ENCODE results near the gene ADGRD1. TPM values are rescaled to one million over a fixed set of nuclear protein-coding genes. Genes with fewer than 3 reads are reported as not detected.
A peak's percentile ranks its signal among the peaks of the same experiment; 100 is the strongest.

Gene ADGRD1
- polyA plus RNA-seq, 6 donors from 2014 or later, result 0.26 to 6.6 (median 1.9) TPM

DNA sequence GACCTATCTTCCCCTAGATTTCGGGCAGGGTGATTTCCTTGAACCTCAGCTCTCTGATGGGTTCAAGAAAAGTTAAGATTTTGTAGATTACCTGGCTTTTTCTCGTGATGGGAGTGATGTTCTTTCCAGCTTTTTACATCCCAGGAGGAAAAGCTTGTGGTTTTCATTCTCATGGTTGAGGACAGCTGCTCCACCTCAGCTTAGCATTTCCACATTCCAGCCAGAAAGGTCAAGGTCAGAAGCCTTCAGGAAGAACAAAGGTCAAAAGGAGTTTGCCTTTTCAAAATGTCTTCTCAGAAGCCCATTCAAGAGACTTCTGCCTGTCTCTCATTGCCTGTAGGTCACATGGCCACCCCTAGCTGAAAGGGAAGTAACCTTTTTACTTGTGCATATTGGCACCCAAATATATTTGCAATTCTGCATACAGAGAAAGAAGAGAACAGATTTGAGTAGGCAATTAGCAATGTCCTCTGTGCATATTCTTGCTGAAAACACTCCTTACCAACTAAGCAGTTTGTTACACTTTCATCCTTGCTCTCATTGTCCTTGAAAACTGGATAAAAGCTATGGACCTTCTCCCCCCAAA lies 6.6 kb upstream of the ADGRD1 start:
- H3K36me3 Mint-ChIP-seq, result peaks cover 6 to 27% of the 10 kb centered on the region in 2 donors
- H3K4me1 Mint-ChIP-seq, result peaks cover 0 to 1% (median 0%) of the 10 kb centered on the region in 3 donors
- DNase-seq (no peak), ATAC-seq (ENCODE audit: low read depth in 2 of 2) (no peak)
- H3K9me3 Mint-ChIP-seq, result peaks cover 18 to 36% (median 29%) of the 10 kb centered on the region in 7 donors
- H3K4me3 Mint-ChIP-seq, result no peak overlapping the region
- H3K27me3 Mint-ChIP-seq, result peaks cover 8 to 43% (median 12%) of the 10 kb centered on the region in 3 donors
- H3K27ac Mint-ChIP-seq, result peak overlapping the region in 3 of 6 donors; percentile 9 to 69 (median 16)

DNA sequence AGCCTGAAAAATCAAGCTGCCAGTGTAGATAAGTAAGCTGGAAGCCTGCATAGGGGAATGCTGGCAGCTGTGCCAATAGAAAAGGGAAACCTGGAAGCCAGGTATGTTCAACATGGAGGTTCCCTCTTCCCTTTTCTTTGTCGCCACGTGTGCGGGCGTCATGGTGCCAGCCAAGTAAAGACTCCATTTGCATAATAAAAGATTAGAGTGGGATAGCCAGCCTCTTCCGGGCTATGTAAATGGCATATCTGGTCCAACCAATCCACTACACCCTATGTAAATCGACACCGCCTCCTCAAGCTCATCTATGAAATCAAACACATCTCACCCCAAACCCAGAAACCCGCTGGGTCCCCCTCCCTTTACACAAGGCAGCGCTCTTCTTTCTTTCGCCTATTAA lies 5.6 kb upstream of the ADGRD1 start:
- Mint-ChIP-seq H3K9me3 (peaks cover 18 to 35% (median 29%) of the 10 kb centered on the region in 7 donors), H3K27me3 (peaks cover 8 to 43% (median 15%) of the 10 kb centered on the region in 3 donors), H3K36me3 (peaks cover 6 to 27% of the 10 kb centered on the region in 2 donors), H3K4me1 (peaks cover 0 to 5% (median 4%) of the 10 kb centered on the region in 3 donors), H3K4me3 (no peak overlapping the region), H3K27ac (no peak overlapping the region)
- ATAC-seq (ENCODE audit: low read depth in 2 of 2), result no peak
- DNase-seq, result no peak

DNA sequence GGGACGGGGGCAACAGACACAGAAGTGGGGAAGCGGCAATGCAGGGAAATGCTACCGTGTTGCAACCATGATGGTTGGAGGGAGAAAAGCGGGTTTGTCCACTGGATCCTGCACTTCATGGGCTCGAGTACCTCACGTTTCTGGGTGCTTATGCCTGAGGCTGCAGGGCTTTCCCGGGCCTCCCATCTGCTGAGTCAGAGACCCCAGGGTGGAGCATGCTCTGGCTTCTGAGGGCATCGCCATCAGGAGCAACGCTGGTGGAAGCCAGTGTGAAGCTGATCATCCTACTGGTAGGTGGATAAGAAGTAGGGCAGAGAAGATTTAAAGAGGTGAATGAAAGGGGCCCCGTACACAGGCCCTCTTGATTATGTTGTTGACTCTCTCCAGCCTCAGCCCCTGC lies 5.0 kb upstream of the ADGRD1 start:
- Mint-ChIP-seq H3K27me3 (peaks cover 8 to 48% (median 19%) of the 10 kb centered on the region in 3 donors), H3K27ac (no peak overlapping the region), H3K36me3 (peaks cover 6 to 26% of the 10 kb centered on the region in 2 donors), H3K4me1 (peaks cover 3 to 12% (median 8%) of the 10 kb centered on the region in 3 donors), H3K4me3 (no peak overlapping the region), H3K9me3 (peaks cover 17 to 33% (median 26%) of the 10 kb centered on the region in 7 donors)
- no peak for ATAC-seq (ENCODE audit: low read depth in 2 of 2)
- DNase-seq, result no peak

DNA sequence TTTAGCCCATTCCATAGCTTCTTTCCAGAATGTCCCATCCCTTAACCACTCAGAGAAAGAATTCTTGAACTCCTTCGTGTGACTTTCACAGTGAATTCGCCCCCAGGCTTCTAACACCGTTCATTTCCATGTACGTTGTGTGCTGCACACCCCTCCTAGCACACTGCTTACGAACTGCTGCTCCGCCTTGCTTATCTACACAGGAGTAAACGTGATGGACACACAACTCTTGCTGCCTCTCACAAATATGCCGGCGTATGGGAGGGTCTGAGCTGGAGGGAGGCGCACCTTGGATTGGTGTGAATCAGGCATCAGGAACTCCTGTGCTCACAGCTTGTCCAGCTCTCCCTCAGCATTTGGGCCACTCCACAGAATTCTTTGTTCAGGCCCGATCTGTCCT lies 3.9 kb upstream of the ADGRD1 start:
- peak overlapping the region in 1 of 8 donors; percentile 73 for H3K4me3 Mint-ChIP-seq
- H3K36me3 Mint-ChIP-seq, result peaks cover 0 to 15% of the 10 kb centered on the region in 2 donors
- no peak for DNase-seq
- no peak for ATAC-seq (ENCODE audit: low read depth in 2 of 2)
- peak overlapping the region in 1 of 6 donors; percentile 62 for H3K27ac Mint-ChIP-seq
- peaks cover 11 to 23% (median 16%) of the 10 kb centered on the region in 7 donors for H3K9me3 Mint-ChIP-seq
- peaks cover 6 to 22% (median 15%) of the 10 kb centered on the region in 3 donors for H3K4me1 Mint-ChIP-seq
- H3K27me3 Mint-ChIP-seq, result peaks cover 11 to 45% (median 24%) of the 10 kb centered on the region in 3 donors

DNA sequence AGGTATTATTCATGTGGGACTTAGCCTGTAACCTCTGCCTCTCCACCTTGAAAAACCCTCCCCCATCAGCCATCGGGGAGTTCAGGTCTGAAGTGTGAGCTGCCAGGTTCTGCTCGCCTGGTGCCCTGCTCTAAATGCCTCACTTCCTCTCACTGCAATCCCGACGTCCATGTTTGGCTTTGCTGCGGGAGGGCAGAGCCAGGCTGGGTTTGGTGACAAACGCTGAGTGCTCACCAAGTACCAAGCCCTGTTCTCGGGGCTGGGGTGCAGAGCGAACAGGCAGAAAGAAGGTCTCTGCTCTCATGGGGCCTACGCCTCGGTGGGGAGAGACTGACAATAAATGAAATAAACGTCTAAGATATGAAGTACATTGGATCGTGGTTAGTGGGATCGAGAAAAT lies 2.1 kb upstream of the ADGRD1 start:
- H3K36me3 Mint-ChIP-seq, result no peaks in the 10 kb centered on the region
- peaks cover 6 to 28% (median 17%) of the 10 kb centered on the region in 3 donors for H3K4me1 Mint-ChIP-seq
- H3K27ac Mint-ChIP-seq, result peak overlapping the region in 5 of 6 donors; percentile 10 to 64 (median 51)
- H3K9me3 Mint-ChIP-seq, result peaks cover 0 to 5% (median 3%) of the 10 kb centered on the region in 7 donors
- DNase-seq, result no peak
- ATAC-seq (ENCODE audit: low read depth in 2 of 2), result no peak
- H3K27me3 Mint-ChIP-seq, result peaks cover 15 to 33% (median 25%) of the 10 kb centered on the region in 3 donors
- no peak overlapping the region for H3K4me3 Mint-ChIP-seq

DNA sequence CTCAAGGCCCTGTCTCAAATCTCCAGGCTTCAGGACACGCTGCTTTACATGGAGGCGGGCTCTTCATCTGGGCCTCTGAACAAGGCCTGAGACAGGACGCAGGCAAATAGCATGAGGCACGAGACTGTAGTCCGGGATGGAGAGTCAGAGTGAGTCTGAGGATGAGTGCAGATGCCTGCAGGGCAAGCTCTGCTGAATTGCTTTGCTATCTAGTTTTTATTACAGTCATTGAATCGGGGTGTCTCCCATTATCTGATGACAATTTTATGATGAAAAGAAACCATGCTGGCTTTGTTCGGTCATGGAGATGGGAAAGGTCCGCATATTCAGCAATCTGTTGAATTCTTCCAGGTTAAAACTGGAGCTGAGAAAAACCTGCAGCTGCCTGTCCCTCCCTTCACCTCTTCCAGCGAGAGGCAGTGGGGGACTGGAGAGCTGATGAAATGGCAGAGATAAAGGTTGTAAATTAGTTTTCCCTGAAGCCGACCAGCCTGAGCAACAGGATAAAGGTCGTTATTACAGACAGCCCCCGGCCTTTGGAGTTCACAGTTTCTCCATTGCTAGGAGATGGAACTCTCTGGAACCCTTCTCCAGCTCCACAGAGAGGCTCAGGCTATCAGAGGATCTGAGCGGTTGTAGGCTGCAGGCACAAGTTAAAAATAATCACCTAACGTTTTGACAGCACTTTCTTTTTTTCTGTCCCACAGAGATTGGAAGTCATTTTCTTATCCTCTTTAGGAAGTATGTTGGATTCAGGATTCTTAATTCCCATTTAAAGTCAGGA lies 1.3 kb upstream of the ADGRD1 start:
- Mint-ChIP-seq H3K27me3 (peaks cover 15 to 28% (median 19%) of the 10 kb centered on the region in 3 donors), H3K4me1 (peaks cover 6 to 28% (median 17%) of the 10 kb centered on the region in 3 donors), H3K36me3 (no peaks in the 10 kb centered on the region), H3K9me3 (no peaks in the 10 kb centered on the region), H3K4me3 (no peak overlapping the region), H3K27ac (peak overlapping the region in 2 of 6 donors; percentile 34 to 42)
- ATAC-seq (ENCODE audit: low read depth in 2 of 2), result no peak
- no peak for DNase-seq

DNA sequence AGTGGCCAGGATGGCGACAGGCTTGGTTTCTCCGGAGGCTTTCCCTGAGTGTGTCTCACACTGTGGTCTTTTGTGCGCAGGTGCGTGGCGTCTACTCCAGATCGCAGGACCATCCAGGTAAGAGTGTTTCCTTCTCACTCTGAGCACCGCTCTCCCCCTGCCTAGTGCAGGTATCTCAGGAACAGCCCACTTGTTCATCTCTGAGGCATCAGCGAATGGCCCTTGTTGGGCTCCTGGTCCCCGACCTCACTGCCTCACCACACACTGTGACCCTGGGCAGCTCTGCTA lies 781 bp downstream of the ADGRD1 start:
- Mint-ChIP-seq H3K27ac (no peak overlapping the region), H3K4me3 (peak overlapping the region in 6 of 8 donors; percentile 34 to 91 (median 80)), H3K4me1 (peaks cover 6 to 28% (median 17%) of the 10 kb centered on the region in 3 donors), H3K27me3 (peaks cover 13 to 22% (median 19%) of the 10 kb centered on the region in 3 donors), H3K9me3 (peaks cover 0 to 2% (median 0%) of the 10 kb centered on the region in 7 donors), H3K36me3 (no peaks in the 10 kb centered on the region)
- DNase-seq, result no peak
- ATAC-seq (ENCODE audit: low read depth in 2 of 2), result no peak

DNA sequence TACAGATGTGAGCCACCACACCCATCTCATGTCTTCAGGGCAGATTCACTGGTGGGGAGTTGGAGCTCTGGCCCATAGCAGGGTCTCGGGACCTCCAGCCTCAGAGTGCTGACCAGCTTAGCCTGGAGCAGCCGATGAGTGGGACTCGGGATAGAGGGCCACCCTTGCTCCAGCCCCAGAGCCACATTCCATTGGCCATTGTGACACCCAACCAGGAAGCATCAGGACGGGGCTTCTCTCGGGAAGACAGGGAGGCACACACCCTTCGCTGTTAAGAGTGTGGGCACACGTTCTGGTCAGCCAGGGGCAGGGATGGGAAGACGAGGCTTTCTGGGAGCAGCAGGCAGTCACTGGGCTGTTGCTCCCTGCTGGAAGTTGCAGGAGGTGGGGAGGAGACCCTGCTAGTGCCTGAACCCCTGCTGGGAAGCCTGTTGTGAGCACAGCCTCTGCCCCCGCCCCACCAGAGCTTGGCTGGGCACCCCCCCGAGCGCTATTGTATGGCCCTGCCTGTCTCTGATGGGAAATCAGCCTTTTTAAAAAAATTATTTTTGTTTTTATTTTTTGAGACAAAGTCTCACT lies 1.6 kb downstream of the ADGRD1 start:
- H3K36me3 Mint-ChIP-seq, result no peaks in the 10 kb centered on the region
- peaks cover 0 to 2% (median 0%) of the 10 kb centered on the region in 7 donors for H3K9me3 Mint-ChIP-seq
- peaks cover 13 to 16% (median 15%) of the 10 kb centered on the region in 3 donors for H3K27me3 Mint-ChIP-seq
- no peak for DNase-seq
- no peak for ATAC-seq (ENCODE audit: low read depth in 2 of 2)
- no peak overlapping the region for H3K4me3 Mint-ChIP-seq
- H3K4me1 Mint-ChIP-seq, result peaks cover 6 to 28% (median 17%) of the 10 kb centered on the region in 3 donors
- no peak overlapping the region for H3K27ac Mint-ChIP-seq

DNA sequence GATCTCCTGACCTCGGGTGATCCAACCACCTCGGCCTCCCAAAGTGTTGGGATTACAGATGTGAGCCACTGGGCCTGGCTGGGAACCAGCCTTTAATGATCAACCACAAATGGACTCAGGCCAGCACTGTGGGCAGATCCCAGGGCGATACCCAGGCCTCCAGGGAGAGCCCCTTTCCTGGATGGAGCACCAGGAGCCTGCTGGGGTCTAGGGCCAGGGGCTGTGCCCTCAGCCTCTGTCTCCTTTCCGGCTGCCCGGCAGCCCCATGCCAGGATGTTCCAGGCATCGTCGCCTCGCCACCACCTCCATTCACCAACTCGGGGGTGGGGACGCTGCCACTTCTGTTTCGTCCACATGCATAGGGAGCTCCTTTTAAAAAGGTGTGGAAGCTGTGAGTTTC lies 2.3 kb downstream of the ADGRD1 start:
- peaks cover 0 to 2% (median 0%) of the 10 kb centered on the region in 7 donors for H3K9me3 Mint-ChIP-seq
- H3K36me3 Mint-ChIP-seq, result no peaks in the 10 kb centered on the region
- H3K27ac Mint-ChIP-seq, result no peak overlapping the region
- no peak overlapping the region for H3K4me3 Mint-ChIP-seq
- ATAC-seq (ENCODE audit: low read depth in 2 of 2), result no peak
- peaks cover 6 to 28% (median 17%) of the 10 kb centered on the region in 3 donors for H3K4me1 Mint-ChIP-seq
- peaks cover 18 to 21% (median 21%) of the 10 kb centered on the region in 3 donors for H3K27me3 Mint-ChIP-seq
- DNase-seq, result no peak

GRCh38 chr12:130956456-130957303 lies 3.0 kb downstream of the ADGRD1 start:
- no peak overlapping the region for H3K27ac Mint-ChIP-seq
- no peak for ATAC-seq (ENCODE audit: low read depth in 2 of 2)
- H3K9me3 Mint-ChIP-seq, result peaks cover 0 to 2% (median 0%) of the 10 kb centered on the region in 7 donors
- H3K36me3 Mint-ChIP-seq, result no peaks in the 10 kb centered on the region
- peaks cover 6 to 28% (median 17%) of the 10 kb centered on the region in 3 donors for H3K4me1 Mint-ChIP-seq
- DNase-seq, result no peak
- peaks cover 18 to 27% (median 27%) of the 10 kb centered on the region in 3 donors for H3K27me3 Mint-ChIP-seq
- no peak overlapping the region for H3K4me3 Mint-ChIP-seq

DNA sequence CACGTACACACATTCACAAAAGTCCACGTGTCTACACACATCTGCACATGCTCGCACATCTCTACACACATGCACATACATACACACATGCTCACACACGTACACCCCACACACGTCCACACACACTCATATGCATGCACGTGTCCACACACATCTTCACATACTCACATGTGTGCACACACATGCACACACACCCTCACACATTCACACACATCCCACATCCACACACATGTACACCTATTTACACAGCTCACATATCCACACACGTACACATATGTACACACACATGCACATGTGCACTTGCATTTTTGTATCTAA lies 3.6 kb downstream of the ADGRD1 start:
- no peak for DNase-seq
- Mint-ChIP-seq H3K9me3 (peaks cover 0 to 2% (median 0%) of the 10 kb centered on the region in 7 donors), H3K4me3 (no peak overlapping the region), H3K27ac (no peak overlapping the region), H3K27me3 (peaks cover 18 to 27% (median 27%) of the 10 kb centered on the region in 3 donors), H3K36me3 (no peaks in the 10 kb centered on the region), H3K4me1 (peaks cover 6 to 26% (median 17%) of the 10 kb centered on the region in 3 donors)
- ATAC-seq (ENCODE audit: low read depth in 2 of 2), result no peak

DNA sequence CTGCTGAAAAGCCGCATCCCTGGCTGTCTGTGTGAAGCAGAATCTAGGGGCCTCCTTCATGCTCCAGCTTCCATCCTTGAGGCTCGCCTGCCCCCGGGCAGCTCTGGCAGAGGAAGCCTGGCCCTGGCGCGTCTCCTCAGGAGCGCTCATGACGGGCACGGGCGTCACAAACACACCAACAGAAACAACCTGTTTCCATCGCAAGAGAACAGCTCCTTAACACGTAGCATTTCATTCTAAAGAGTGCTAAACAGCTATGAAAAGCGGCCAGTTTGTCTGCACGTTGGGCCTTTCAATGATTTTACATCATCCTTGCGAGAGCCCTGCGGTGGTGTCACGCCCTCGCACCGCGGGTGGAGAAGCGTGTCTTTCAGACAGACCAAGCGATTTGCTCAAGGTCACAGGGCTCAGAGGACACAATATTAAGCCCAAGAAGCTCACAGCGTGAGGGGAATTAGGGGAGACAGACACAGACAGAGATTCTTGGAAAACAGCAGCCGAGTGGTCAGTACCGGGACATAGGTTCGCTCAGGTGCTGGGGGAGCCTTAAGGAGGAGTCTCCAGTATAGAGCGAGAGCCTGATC lies 4.9 kb downstream of the ADGRD1 start:
- DNase-seq (no peak), ATAC-seq (ENCODE audit: low read depth in 2 of 2) (no peak)
- peaks cover 0 to 2% (median 0%) of the 10 kb centered on the region in 7 donors for H3K9me3 Mint-ChIP-seq
- H3K27ac Mint-ChIP-seq, result peak overlapping the region in 1 of 6 donors; percentile 16
- H3K4me1 Mint-ChIP-seq, result peaks cover 4 to 18% (median 10%) of the 10 kb centered on the region in 3 donors
- no peaks in the 10 kb centered on the region for H3K36me3 Mint-ChIP-seq
- H3K4me3 Mint-ChIP-seq, result no peak overlapping the region
- peaks cover 12 to 27% (median 24%) of the 10 kb centered on the region in 3 donors for H3K27me3 Mint-ChIP-seq

Data from naive B cell (primary cell).